ENCODE data around the gene CDC42EP5. TPM values are rescaled to one million over a fixed set of nuclear protein-coding genes. Genes with fewer than 3 reads are reported as not detected.
"Not testable (repeated sequence)": the region's sequence is repeated elsewhere in the genome, so short reads cannot be mapped to it uniquely, and the experiment has no call there.

The CDC42EP5 gene, protein sequence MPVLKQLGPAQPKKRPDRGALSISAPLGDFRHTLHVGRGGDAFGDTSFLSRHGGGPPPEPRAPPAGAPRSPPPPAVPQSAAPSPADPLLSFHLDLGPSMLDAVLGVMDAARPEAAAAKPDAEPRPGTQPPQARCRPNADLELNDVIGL
- 9.2 and 9.5 TPM in 2 replicates for total RNA-seq (2014; rRNA removed)
- polyA plus RNA-seq (2012) = 6.1 TPM

GRCh38 chr19:54473071-54473891 is at the start of gene CDC42EP5:
CDC42EP5 (minus strand) TSS chr19:54473296; CDS start chr19:54465547, 7,749 bp downstream.
- DNase-seq (ENCODE audit: low read depth) = peak; percentile 55

DNA sequence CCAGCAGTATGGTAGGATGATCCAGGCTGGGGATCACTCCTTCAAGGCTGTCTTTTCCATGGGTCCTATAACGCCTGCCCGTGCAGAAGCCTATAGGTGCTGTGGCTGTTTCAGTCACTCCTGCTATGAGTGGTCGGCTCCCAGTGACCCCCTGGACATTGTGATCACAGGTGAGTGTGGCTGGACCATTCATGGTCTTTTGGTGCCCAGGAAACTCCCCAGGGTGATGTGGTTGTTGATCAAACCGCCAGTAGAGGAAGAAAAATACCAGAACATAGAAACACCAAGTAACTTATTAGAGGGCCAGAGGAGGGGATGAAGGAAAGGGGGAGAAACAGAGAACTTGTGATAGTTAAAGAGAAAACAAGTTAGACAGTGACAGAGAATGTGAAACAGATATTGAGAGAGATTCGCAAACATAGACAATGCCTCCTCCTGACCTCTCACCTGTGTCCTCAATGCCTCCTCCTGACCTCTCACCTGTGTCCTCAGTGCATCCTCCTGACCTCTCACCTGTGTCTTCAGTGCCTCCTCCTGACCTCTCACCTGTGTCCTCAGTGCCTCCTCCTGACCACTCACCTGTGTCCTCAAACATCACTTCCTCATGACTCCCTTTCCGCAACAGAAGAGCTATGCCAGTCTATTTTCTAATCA is 48.9 kb upstream of the CDC42EP5 start:
- DNase-seq (ENCODE audit: low read depth) = no peak

GRCh38 chr19:54521022-54521859 is 48.1 kb upstream of the CDC42EP5 start:
- DNase-seq (ENCODE audit: low read depth) = peak; percentile 40

DNA sequence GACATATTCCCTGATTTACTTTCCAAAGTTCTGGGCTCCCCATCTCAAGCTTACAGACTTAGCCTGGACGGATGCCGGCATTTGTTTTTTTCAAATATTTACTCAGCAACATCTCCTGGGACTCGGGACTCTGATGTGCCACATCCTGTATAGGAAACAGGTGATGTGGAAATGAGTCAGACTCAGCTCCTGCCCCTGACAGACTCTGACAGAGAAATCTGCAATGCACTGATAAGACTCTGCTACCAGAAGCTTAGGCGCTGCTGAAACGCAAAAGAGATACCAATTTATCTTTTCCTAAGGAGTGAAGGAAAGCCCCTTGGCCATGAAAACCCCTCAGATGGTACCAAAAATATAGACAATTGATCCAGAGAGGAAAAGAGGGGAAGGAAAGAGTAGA is 45.7 kb upstream of the CDC42EP5 start:
- DNase-seq (ENCODE audit: low read depth) = peak; percentile 92

GRCh38 chr19:54517483-54517882 is 44.4 kb upstream of the CDC42EP5 start:
- peak; percentile 85 for DNase-seq (ENCODE audit: low read depth)

DNA sequence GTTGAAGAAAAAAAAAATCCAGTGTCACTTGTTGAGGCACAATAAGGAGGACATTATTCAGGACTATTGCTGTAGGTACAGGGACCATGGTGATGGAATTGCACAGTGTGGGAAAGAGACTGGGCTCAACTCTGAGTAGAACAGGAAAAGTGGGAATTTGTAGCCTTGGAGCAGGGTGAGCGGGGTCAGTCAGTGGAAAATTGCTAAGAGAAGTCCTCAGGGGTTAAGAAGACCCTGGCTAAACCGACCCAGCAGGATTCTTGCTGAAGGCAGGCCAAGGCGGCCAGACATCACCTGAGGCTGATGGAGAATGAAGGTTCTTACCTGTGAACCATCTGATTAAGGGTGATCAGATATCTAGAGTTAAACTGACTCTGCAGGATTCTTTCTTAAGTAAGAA is 42.1 kb upstream of the CDC42EP5 start:
- DNase-seq (ENCODE audit: low read depth) = no peak

DNA sequence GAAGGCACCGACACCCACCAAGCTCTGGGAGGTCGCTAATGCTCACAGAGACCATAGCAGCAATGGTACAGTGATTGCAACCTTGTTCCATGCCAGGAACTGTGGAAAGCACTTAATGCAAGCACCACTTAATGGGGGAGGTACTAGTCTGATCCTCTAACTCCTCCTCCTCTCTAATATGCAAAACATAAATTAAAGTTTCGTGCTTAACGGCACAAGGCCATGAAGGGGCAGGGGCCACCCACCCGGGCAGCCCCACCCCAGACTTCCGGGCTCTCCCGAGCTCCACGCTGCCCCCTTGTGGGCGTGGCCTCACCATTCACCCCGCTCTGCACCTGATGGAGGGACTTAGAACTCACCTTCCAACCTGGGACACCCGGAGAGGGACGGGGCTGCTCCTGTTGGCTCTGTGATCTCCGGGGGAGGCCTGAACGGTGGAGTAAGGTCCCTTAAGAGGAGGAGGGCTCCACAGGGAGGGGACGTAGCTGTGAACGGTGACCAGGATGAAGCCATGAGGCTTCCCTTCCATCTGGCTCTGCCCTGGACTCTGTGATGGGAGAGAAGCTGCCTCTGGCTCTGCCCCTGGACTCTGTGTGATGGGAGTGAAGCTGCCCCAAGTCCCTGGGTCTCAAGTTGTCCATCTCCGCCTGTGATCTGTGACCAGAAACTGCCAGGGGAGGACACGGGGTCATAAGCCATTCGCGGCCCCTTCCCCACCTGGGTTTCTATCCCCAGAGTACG is 36.3 kb upstream of the CDC42EP5 start:
- DNase-seq (ENCODE audit: low read depth) = not testable (repeated sequence)

DNA sequence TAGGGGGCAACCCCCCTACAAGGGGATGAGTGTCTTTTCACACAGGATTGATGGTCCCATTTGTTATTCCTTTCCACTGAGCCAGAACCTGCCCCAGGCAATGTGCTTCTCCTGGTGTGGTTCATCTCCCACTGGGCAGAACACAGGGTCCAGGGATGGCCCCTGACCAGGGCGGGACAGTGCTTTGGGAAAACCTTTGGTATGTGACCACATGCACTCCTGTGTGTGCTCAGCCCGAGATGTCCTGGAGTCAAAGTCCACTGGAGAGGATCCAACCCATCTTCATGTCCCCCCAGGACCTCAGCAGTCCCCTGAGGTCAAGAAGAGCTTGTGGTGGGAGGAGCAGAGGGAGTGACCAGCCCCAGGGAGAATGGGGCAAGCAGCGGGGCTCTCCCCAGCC is 35.4 kb upstream of the CDC42EP5 start:
- not testable (repeated sequence) for DNase-seq (ENCODE audit: low read depth)

DNA sequence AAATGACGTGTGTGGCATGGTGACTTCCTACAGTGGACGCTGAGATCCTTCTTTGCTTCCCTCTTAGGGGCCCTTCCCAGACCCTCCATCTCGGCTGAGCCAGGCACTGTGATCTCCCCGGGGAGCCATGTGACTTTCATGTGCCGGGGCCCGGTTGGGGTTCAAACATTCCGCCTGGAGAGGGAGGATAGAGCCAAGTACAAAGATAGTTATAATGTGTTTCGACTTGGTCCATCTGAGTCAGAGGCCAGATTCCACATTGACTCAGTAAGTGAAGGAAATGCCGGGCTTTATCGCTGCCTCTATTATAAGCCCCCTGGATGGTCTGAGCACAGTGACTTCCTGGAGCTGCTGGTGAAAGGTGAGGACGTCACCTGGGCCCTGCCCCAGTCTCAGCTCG is 34.7 kb upstream of the CDC42EP5 start:
- DNase-seq (ENCODE audit: low read depth) = no peak

DNA sequence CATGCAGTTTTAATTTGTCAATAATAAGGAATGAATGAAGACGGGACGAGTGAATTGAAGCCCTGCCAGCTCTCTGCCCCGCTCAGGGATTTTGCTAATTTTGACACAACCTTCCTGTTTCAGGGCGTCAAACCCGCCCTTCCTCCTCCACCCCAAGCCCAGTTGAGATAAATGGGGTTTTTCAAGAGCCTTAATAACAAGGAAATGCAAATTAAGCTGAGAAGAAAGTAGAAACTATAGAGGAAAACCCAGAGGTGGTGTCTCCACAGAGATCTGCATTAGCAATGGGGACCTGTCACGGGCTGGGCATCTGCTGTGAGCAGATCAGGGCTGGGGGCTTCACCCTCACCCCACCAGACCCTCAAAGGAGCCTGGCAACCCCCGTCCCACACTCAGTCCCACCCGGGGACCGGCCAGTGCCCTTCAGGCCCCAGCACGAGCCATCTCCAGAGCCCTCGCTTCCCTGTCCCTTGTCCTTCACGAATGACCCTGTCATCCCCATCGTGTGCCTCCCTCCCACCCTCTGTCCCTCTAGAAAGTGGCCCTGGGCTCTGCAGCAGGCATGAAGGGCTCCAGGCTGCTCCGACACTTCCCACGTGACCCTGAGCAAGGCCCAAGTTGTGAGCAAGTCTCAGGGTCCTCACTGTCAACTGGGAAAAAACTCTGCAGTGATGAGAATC is 34.1 kb upstream of the CDC42EP5 start:
- DNase-seq (ENCODE audit: low read depth) = not testable (repeated sequence)

DNA sequence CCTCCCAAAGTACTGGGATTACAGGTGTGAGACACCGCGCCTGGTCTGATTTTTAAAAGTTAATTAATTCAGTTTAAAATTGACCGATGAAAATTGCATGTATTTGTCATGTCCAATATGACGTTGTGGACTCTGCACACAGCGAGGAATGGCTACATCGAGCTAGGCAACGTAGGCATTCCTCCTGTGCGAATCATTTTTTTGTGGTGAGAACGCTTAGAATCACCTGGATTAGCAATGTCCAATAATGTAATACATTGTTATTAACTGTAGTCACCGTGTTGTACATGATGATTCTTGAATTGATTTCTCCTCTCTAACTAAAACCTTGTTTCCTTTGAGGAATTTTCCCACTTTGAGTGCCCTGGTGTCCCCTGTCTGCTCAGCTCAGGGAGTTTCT is 33.0 kb upstream of the CDC42EP5 start:
- no peak for DNase-seq (ENCODE audit: low read depth)

DNA sequence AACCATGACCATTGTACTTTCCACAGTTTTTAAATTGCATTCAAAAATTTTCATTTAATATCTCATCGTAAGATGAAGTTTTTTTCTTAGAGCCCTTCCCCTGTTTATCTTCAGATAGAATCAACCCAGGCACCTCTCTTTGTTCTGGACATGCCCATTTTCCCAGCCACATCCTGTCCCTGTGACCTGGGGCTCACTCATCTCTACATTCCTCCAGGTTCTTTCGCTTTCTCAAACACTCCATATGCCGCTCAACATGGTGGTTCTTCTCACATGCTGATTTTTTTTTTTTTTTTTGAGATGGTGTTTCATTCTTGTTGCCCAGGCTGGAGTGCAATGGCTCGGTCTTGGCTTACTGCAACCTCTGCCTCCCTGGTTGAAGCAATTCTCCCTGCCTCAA is 32.4 kb upstream of the CDC42EP5 start:
- not testable (repeated sequence) for DNase-seq (ENCODE audit: low read depth)

DNA sequence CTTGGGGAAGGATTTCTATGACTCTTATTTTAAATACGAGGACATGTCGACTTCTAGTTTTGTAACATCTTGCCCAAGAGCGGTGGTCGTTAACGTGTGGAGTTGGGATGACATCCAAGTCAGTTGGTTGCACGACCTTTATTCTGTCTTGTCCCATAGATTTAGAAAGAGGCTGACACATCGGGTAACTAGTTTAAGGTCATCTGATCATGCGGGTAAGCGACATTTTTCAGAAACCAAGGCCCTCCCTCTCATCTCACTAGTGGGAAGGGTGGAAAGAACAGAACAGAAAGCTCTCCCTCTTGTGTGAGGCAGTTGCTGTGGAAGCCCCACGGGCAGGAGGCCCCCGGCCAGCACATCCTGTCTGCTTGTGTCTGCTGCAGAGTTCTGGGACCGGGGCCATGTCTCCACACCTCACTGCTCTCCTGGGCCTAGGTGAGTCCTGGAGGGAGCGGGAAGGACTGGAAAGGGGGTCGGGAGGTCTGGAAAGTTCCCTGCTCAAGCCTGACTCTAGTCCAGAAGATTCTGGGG is 29.5 kb upstream of the CDC42EP5 start, which contains the start of gene LAIR2:
TSS of gene LAIR2 (plus strand) at position 314 of the 531 bp plus-strand sequence. CDS start at position 402, 88 bp downstream.
- DNase-seq (ENCODE audit: low read depth) = no peak

GRCh38 chr19:54498451-54498772 is 25.3 kb upstream of the CDC42EP5 start:
- not testable (repeated sequence) for DNase-seq (ENCODE audit: low read depth)

DNA sequence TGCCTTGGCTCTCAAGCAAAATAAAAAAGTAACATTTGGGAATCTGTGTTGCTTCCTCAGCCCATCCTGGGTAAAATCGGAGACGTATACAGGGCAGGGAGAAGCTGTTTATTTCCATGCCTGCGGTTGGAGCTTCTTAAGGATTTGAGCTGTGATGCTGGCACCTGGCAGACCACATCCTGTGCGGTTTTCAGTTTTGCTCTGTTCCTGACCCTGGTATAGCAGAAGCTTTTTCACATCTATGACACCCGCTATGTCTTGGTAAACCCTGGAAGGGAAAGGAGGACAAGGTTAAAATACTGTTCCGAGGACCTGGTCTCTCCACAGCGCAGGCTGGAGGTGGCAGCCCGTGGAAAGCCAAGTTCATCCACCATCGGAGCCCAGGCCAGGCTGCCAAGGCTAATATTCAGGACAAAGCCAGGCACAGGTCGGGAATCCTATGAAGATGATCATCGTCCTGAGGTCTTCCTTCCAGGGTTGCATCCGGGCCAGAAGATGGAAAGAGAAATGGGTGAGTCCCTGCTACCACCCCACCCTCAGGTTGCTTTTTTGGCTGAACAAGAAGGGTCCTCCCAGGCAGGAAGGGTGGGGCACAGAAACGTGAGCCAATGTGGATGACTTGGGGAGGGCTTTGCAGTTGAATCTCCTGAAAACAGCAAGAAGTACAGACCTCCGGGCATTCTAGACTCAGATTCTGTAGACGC is 24.8 kb upstream of the CDC42EP5 start:
- DNase-seq (ENCODE audit: low read depth) = peak; percentile 40

DNA sequence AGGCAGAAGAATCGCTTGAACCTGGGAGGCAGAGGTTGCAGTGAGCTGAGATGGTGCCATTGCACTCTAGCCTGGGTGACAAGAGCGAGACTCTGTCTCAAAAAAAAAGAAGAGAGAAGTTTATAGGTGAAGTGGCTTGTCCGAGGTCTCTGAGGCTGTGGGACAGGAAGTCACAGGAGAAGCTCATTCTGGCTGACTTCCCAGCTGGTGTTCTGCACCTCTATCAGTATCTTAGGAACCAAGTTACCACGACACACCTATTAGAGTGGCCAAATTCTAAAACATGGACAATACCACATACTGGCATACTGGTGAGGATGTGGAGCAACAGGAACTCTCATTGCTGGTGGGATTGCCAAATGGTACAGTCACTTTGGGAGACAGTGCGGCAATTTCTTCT is 22.2 kb upstream of the CDC42EP5 start:
- not testable (repeated sequence) for DNase-seq (ENCODE audit: low read depth)

- no peak for DNase-seq (ENCODE audit: low read depth)
Observed at GRCh38 chr19:54493967-54494585, 21.0 kb upstream of the CDC42EP5 start.

GRCh38 chr19:54493056-54493455 is 20.0 kb upstream of the CDC42EP5 start:
- DNase-seq (ENCODE audit: low read depth) = not testable (repeated sequence)

- no peak for DNase-seq (ENCODE audit: low read depth)
Observed at GRCh38 chr19:54492568-54492967, 19.5 kb upstream of the CDC42EP5 start.
